Stimulated activated CD8-positive, alpha-beta memory T cell treated with anti-CD3 and anti-CD28 coated beads, Interleukin-15, amount 100 ng/mL, for 24 hours (primary cell): ENCODE data around the gene C16orf46.
"Not testable (repeated sequence)": the region's sequence is repeated elsewhere in the genome, so short reads cannot be mapped to it uniquely, and the experiment has no call there.

Experiments used
- DNase-seq: peaks from one replicate; pipeline ENCODE4 v3.0.0-alpha.2; 2020; ENCODE audit warnings: low read depth

The C16orf46 gene

GRCh38 chr16:81077076-81077940, at the start of gene C16orf46:
C16orf46 (minus strand) TSS chr16:81077238; CDS start chr16:81063955, 13,283 bp downstream.
- peak; percentile 99 for DNase-seq

GRCh38 chr16:81123092-81123852, 46.2 kb upstream of the C16orf46 start:
- DNase-seq = no peak

- DNase-seq = no peak
These were observed 44.5 kb upstream of the C16orf46 start for GRCh38 chr16:81121474-81121990.

- DNase-seq = no peak
These were observed 40.4 kb upstream of the C16orf46 start for GRCh38 chr16:81117436-81117835.

GRCh38 chr16:81116285-81116684, 39.2 kb upstream of the C16orf46 start:
- DNase-seq = no peak

GRCh38 chr16:81112453-81112852, 35.4 kb upstream of the C16orf46 start:
- no peak for DNase-seq

GRCh38 chr16:81109274-81109673, 32.2 kb upstream of the C16orf46 start:
- DNase-seq = not testable (repeated sequence)

GRCh38 chr16:81107511-81107910, 30.5 kb upstream of the C16orf46 start:
- no peak for DNase-seq

- DNase-seq = no peak
These were observed 29.9 kb upstream of the C16orf46 start for GRCh38 chr16:81106826-81107503.

GRCh38 chr16:81105946-81106345, 28.9 kb upstream of the C16orf46 start:
- DNase-seq = no peak

- no peak for DNase-seq
These were observed 24.7 kb upstream of the C16orf46 start for GRCh38 chr16:81101702-81102101.

GRCh38 chr16:81099958-81100357, 22.9 kb upstream of the C16orf46 start:
- no peak for DNase-seq

GRCh38 chr16:81097230-81097629, 20.2 kb upstream of the C16orf46 start:
- DNase-seq = no peak

GRCh38 chr16:81096715-81097208, 19.7 kb upstream of the C16orf46 start:
- no peak for DNase-seq

- peak; percentile 88 for DNase-seq
These were observed 19.1 kb upstream of the C16orf46 start, which contains the start of gene GCSH for GRCh38 chr16:81095953-81096714. GCSH (minus strand) TSS chr16:81096395; CDS start chr16:81096278, 117 bp downstream.

GRCh38 chr16:81095653-81095952, 18.6 kb upstream of the C16orf46 start:
- DNase-seq = no peak

- no peak for DNase-seq
These were observed 17.8 kb upstream of the C16orf46 start for GRCh38 chr16:81094771-81095251.

GRCh38 chr16:81088836-81089235, 11.8 kb upstream of the C16orf46 start:
- no peak for DNase-seq

GRCh38 chr16:81081014-81081413, 4.0 kb upstream of the C16orf46 start:
- no peak for DNase-seq

- no peak for DNase-seq
These were observed 3.2 kb upstream of the C16orf46 start for GRCh38 chr16:81080233-81080632.

- peak; percentile 83 for DNase-seq
These were observed 417 bp downstream of the C16orf46 start for GRCh38 chr16:81076566-81077075.
